Measurements from ENCODE around the gene EFCAB13.

Gene EFCAB13

GRCh38 chr17:47323382-47324223 lies at the start of gene EFCAB13:
EFCAB13 (plus strand) TSS chr17:47323955; CDS start chr17:47328354, 4,399 bp downstream.
- peaks cover 5% of the 10 kb centered on the region; the same call in 1 of the 2 replicates for H3K9me3 ChIP-seq (ENCODE audit: control insufficient read depth, insufficient read depth, low read length)
- H3K9ac ChIP-seq (ENCODE audit: low read depth, low read length) = peak within 1 kb of the TSS; percentile 83
- H3K36me3 ChIP-seq (ENCODE audit: control insufficient read depth, insufficient read depth, low read length) = no peaks in the 10 kb centered on the region
- H3K4me1 ChIP-seq (ENCODE audit: control insufficient read depth, insufficient read depth, low read length) = no peaks in the 10 kb centered on the region; the same call in 1 of the 2 replicates
- no peak within 1 kb of the TSS for H3K27ac ChIP-seq (ENCODE audit: low read depth, low read length)
- H3K27me3 ChIP-seq (ENCODE audit: control insufficient read depth, insufficient read depth, low read length) = peaks cover 18% of the 10 kb centered on the region
- peak within 1 kb of the TSS; percentile 85 for H3K4me3 ChIP-seq (ENCODE audit: low read depth, low read length)

- H3K9ac ChIP-seq (ENCODE audit: low read depth, low read length) = no peak overlapping the region
- H3K9me3 ChIP-seq (ENCODE audit: control insufficient read depth, insufficient read depth, low read length) = no peaks in the 10 kb centered on the region
- no peaks in the 10 kb centered on the region for H3K27me3 ChIP-seq (ENCODE audit: control insufficient read depth, insufficient read depth, low read length)
- H3K4me1 ChIP-seq (ENCODE audit: control insufficient read depth, insufficient read depth, low read length) = peaks cover 35% of the 10 kb centered on the region
- no peaks in the 10 kb centered on the region for H3K36me3 ChIP-seq (ENCODE audit: control insufficient read depth, insufficient read depth, low read length)
- peak overlapping the region; percentile 89 for H3K27ac ChIP-seq (ENCODE audit: low read depth, low read length)
- H3K4me3 ChIP-seq (ENCODE audit: low read depth, low read length) = no peak overlapping the region
Measured at GRCh38 chr17:47274319-47275069, 49.3 kb upstream of the EFCAB13 start.

- Histone ChIP-seq H3K27me3 (ENCODE audit: control insufficient read depth, insufficient read depth, low read length) (no peaks in the 10 kb centered on the region), H3K4me3 (ENCODE audit: low read depth, low read length) (peak overlapping the region; percentile 13; the same call in 1 of the 2 replicates), H3K9ac (ENCODE audit: low read depth, low read length) (peak overlapping the region; percentile 26; the same call in 1 of the 2 replicates), H3K27ac (ENCODE audit: low read depth, low read length) (peak overlapping the region; percentile 89), H3K4me1 (ENCODE audit: control insufficient read depth, insufficient read depth, low read length) (peaks cover 36% of the 10 kb centered on the region), H3K9me3 (ENCODE audit: control insufficient read depth, insufficient read depth, low read length) (no peaks in the 10 kb centered on the region), H3K36me3 (ENCODE audit: control insufficient read depth, insufficient read depth, low read length) (no peaks in the 10 kb centered on the region)
Measured at GRCh38 chr17:47275245-47275984, 48.3 kb upstream of the EFCAB13 start.

- H3K36me3 ChIP-seq (ENCODE audit: control insufficient read depth, insufficient read depth, low read length) = no peaks in the 10 kb centered on the region
- H3K4me1 ChIP-seq (ENCODE audit: control insufficient read depth, insufficient read depth, low read length) = peaks cover 36% of the 10 kb centered on the region
- H3K27ac ChIP-seq (ENCODE audit: low read depth, low read length) = peak overlapping the region; percentile 89
- H3K9me3 ChIP-seq (ENCODE audit: control insufficient read depth, insufficient read depth, low read length) = no peaks in the 10 kb centered on the region
- no peak overlapping the region for H3K9ac ChIP-seq (ENCODE audit: low read depth, low read length)
- no peak overlapping the region for H3K4me3 ChIP-seq (ENCODE audit: low read depth, low read length)
- no peaks in the 10 kb centered on the region for H3K27me3 ChIP-seq (ENCODE audit: control insufficient read depth, insufficient read depth, low read length)
Measured at GRCh38 chr17:47276444-47276843, 47.3 kb upstream of the EFCAB13 start.

GRCh38 chr17:47276868-47277267 lies 46.9 kb upstream of the EFCAB13 start:
- Histone ChIP-seq H3K9me3 (ENCODE audit: control insufficient read depth, insufficient read depth, low read length) (no peaks in the 10 kb centered on the region), H3K9ac (ENCODE audit: low read depth, low read length) (no peak overlapping the region), H3K27ac (ENCODE audit: low read depth, low read length) (no peak overlapping the region), H3K36me3 (ENCODE audit: control insufficient read depth, insufficient read depth, low read length) (no peaks in the 10 kb centered on the region), H3K4me3 (ENCODE audit: low read depth, low read length) (no peak overlapping the region), H3K27me3 (ENCODE audit: control insufficient read depth, insufficient read depth, low read length) (no peaks in the 10 kb centered on the region), H3K4me1 (ENCODE audit: control insufficient read depth, insufficient read depth, low read length) (peaks cover 36% of the 10 kb centered on the region)

GRCh38 chr17:47277921-47278320 lies 45.8 kb upstream of the EFCAB13 start:
- Histone ChIP-seq H3K4me1 (ENCODE audit: control insufficient read depth, insufficient read depth, low read length) (peaks cover 36% of the 10 kb centered on the region), H3K9me3 (ENCODE audit: control insufficient read depth, insufficient read depth, low read length) (no peaks in the 10 kb centered on the region), H3K36me3 (ENCODE audit: control insufficient read depth, insufficient read depth, low read length) (no peaks in the 10 kb centered on the region), H3K9ac (ENCODE audit: low read depth, low read length) (no peak overlapping the region), H3K27me3 (ENCODE audit: control insufficient read depth, insufficient read depth, low read length) (no peaks in the 10 kb centered on the region), H3K27ac (ENCODE audit: low read depth, low read length) (no peak overlapping the region), H3K4me3 (ENCODE audit: low read depth, low read length) (no peak overlapping the region)

GRCh38 chr17:47278561-47278960 lies 45.2 kb upstream of the EFCAB13 start:
- Histone ChIP-seq H3K4me1 (ENCODE audit: control insufficient read depth, insufficient read depth, low read length) (peaks cover 36% of the 10 kb centered on the region), H3K9me3 (ENCODE audit: control insufficient read depth, insufficient read depth, low read length) (no peaks in the 10 kb centered on the region), H3K27me3 (ENCODE audit: control insufficient read depth, insufficient read depth, low read length) (no peaks in the 10 kb centered on the region), H3K9ac (ENCODE audit: low read depth, low read length) (no peak overlapping the region), H3K36me3 (ENCODE audit: control insufficient read depth, insufficient read depth, low read length) (no peaks in the 10 kb centered on the region), H3K27ac (ENCODE audit: low read depth, low read length) (no peak overlapping the region), H3K4me3 (ENCODE audit: low read depth, low read length) (no peak overlapping the region)

- no peaks in the 10 kb centered on the region for H3K9me3 ChIP-seq (ENCODE audit: control insufficient read depth, insufficient read depth, low read length)
- no peak overlapping the region for H3K9ac ChIP-seq (ENCODE audit: low read depth, low read length)
- no peak overlapping the region for H3K4me3 ChIP-seq (ENCODE audit: low read depth, low read length)
- no peaks in the 10 kb centered on the region for H3K36me3 ChIP-seq (ENCODE audit: control insufficient read depth, insufficient read depth, low read length)
- H3K4me1 ChIP-seq (ENCODE audit: control insufficient read depth, insufficient read depth, low read length) = peaks cover 36% of the 10 kb centered on the region
- no peak overlapping the region for H3K27ac ChIP-seq (ENCODE audit: low read depth, low read length)
- no peaks in the 10 kb centered on the region for H3K27me3 ChIP-seq (ENCODE audit: control insufficient read depth, insufficient read depth, low read length)
Measured at GRCh38 chr17:47279062-47279801, 44.5 kb upstream of the EFCAB13 start.

GRCh38 chr17:47280072-47280811 lies 43.5 kb upstream of the EFCAB13 start:
- peaks cover 30% of the 10 kb centered on the region for H3K4me1 ChIP-seq (ENCODE audit: control insufficient read depth, insufficient read depth, low read length)
- no peaks in the 10 kb centered on the region for H3K27me3 ChIP-seq (ENCODE audit: control insufficient read depth, insufficient read depth, low read length)
- H3K9me3 ChIP-seq (ENCODE audit: control insufficient read depth, insufficient read depth, low read length) = no peaks in the 10 kb centered on the region
- no peak overlapping the region for H3K9ac ChIP-seq (ENCODE audit: low read depth, low read length)
- no peak overlapping the region for H3K4me3 ChIP-seq (ENCODE audit: low read depth, low read length)
- H3K27ac ChIP-seq (ENCODE audit: low read depth, low read length) = no peak overlapping the region
- H3K36me3 ChIP-seq (ENCODE audit: control insufficient read depth, insufficient read depth, low read length) = no peaks in the 10 kb centered on the region

GRCh38 chr17:47281216-47281615 lies 42.5 kb upstream of the EFCAB13 start:
- no peaks in the 10 kb centered on the region for H3K36me3 ChIP-seq (ENCODE audit: control insufficient read depth, insufficient read depth, low read length)
- H3K9ac ChIP-seq (ENCODE audit: low read depth, low read length) = no peak overlapping the region
- no peaks in the 10 kb centered on the region for H3K9me3 ChIP-seq (ENCODE audit: control insufficient read depth, insufficient read depth, low read length)
- no peak overlapping the region for H3K27ac ChIP-seq (ENCODE audit: low read depth, low read length)
- H3K27me3 ChIP-seq (ENCODE audit: control insufficient read depth, insufficient read depth, low read length) = no peaks in the 10 kb centered on the region
- peaks cover 20% of the 10 kb centered on the region for H3K4me1 ChIP-seq (ENCODE audit: control insufficient read depth, insufficient read depth, low read length)
- H3K4me3 ChIP-seq (ENCODE audit: low read depth, low read length) = no peak overlapping the region
